HL-60 (cell line): ENCODE data around the gene CCDC88C.

ENCODE experiments used
- DNase-seq, 2 experiments: peaks; one replicate each; pipeline ENCODE4 v3.0.0-alpha.2; 2010 to 2020; ENCODE audit warnings: low read depth in 1 of 2, low spot score in 1 of 2
- H3K27ac ChIP-seq: fragments of 250-450 bp; sonication (Bioruptor Pico); replicated peaks from 2 replicates; pipeline ENCODE4 v1.5.1; 2020; ENCODE audit warnings: mild to moderate bottlenecking, moderate library complexity
- H3K27me3 ChIP-seq: fragments of 250-450 bp; sonication (Bioruptor Pico); 2 replicates; pipeline ENCODE4 v1.5.1; 2021; ENCODE audit warnings: mild to moderate bottlenecking, moderate library complexity; ENCODE audit not compliant: insufficient read depth, poor library complexity, severe bottlenecking
- H3K4me3 ChIP-seq: replicated peaks from 2 replicates; pipeline ENCODE4 v1.5.1; 2011; ENCODE audit warnings: mild to moderate bottlenecking, control low read depth, low read length; ENCODE audit not compliant: insufficient read depth
- CTCF ChIP-seq: IDR thresholded peaks from one replicate; pipeline ENCODE4 v1.5.1; 2011; ENCODE audit warnings: low read length, control low read depth, inconsistent platforms; ENCODE audit not compliant: insufficient read depth
- GABPA ChIP-seq: IDR thresholded peaks from 2 replicates; pipeline ENCODE4 v1.6.1; 2012; ENCODE audit warnings: low read depth
- POLR2AphosphoS5 ChIP-seq: IDR thresholded peaks from 2 replicates; pipeline ENCODE4 v1.6.1; 2012; ENCODE audit warnings: low read depth
- REST ChIP-seq: IDR thresholded peaks from 2 replicates; pipeline ENCODE4 v1.6.1; 2012; ENCODE audit warnings: low read depth; ENCODE audit not compliant: insufficient replicate concordance
- SPI1 ChIP-seq: IDR thresholded peaks from 2 replicates; pipeline ENCODE4 v1.6.1; 2012; ENCODE audit warnings: low read depth, mild to moderate bottlenecking, borderline replicate concordance

Gene CCDC88C

GRCh38 chr14:91271639-91272038 is 146.0 kb downstream of the CCDC88C start:
- Histone ChIP-seq H3K27me3 (no peaks in the 10 kb centered on the region), H3K4me3 (no peak overlapping the region), H3K27ac (no peak overlapping the region)
- no peak for TF ChIP-seq CTCF
- no peak for TF ChIP-seq REST
- TF ChIP-seq POLR2AphosphoS5: no peak
- no peak for TF ChIP-seq SPI1
- TF ChIP-seq GABPA: no peak
- DNase-seq: no peak

- Histone ChIP-seq H3K27ac (no peak overlapping the region), H3K27me3 (no peaks in the 10 kb centered on the region), H3K4me3 (no peak overlapping the region)
- DNase-seq: no peak
- TF ChIP-seq SPI1 (no peak), CTCF (no peak), REST (no peak), GABPA (no peak), POLR2AphosphoS5 (no peak)
Measured at GRCh38 chr14:91270619-91271018, 147.0 kb downstream of the CCDC88C start.

- DNase-seq: no peak
- no peak overlapping the region for H3K4me3 ChIP-seq
- H3K27ac ChIP-seq: no peak overlapping the region
- no peak for TF ChIP-seq CTCF
- TF ChIP-seq REST: no peak
- no peak for TF ChIP-seq POLR2AphosphoS5
- TF ChIP-seq SPI1: no peak
- TF ChIP-seq GABPA: no peak
- peaks cover under 1% of the 10 kb centered on the region for H3K27me3 ChIP-seq
Measured at GRCh38 chr14:91270188-91270587, 147.4 kb downstream of the CCDC88C start.
